Measurements from ENCODE around the gene GRAMD1A. TPM values are rescaled to one million over a fixed set of nuclear protein-coding genes. Genes with fewer than 3 reads are reported as not detected.

Gene GRAMD1A
- total RNA-seq, 1 donor from 2014 or later: 67.4 TPM

- FAIRE-seq (no peak), DNase-seq (ENCODE audit: low read depth) (no peak)
- peaks cover 2% of the 10 kb centered on the region for H3K27me3 ChIP-seq (ENCODE audit: insufficient read depth, low read length)
- H3K4me3 ChIP-seq (ENCODE audit: insufficient read depth, low read depth, low read length): no peak overlapping the region
- H3K4me1 Mint-ChIP-seq (ENCODE audit: low read depth, unreplicated experiment): no peaks in the 10 kb centered on the region
- no peak overlapping the region for H3K4me2 ChIP-seq (ENCODE audit: low read length)
- TF ChIP-seq EZH2 (IDR thresholded peaks at IDR 0.05; ENCODE audit: insufficient read depth, low read length) (no peak), CTCF (IDR thresholded peaks at IDR 0.05; ENCODE audit: insufficient read depth, low read depth, low read length) (no peak)
- H3K9me3 Mint-ChIP-seq (ENCODE audit: unreplicated experiment): no peaks in the 10 kb centered on the region
- H3K4me3 Mint-ChIP-seq (ENCODE audit: unreplicated experiment): no peak overlapping the region
- H3K27me3 Mint-ChIP-seq (ENCODE audit: low read depth, unreplicated experiment): peaks cover 34% of the 10 kb centered on the region
- H3K27ac Mint-ChIP-seq (ENCODE audit: unreplicated experiment): no peak overlapping the region
- H3K79me2 ChIP-seq (ENCODE audit: insufficient read depth, low read length): no peaks in the 10 kb centered on the region
- peaks cover 3% of the 10 kb centered on the region for H3K4me1 ChIP-seq (ENCODE audit: insufficient read depth, low read length)
- no peak overlapping the region for H3K9ac ChIP-seq (ENCODE audit: low read length)
- H2AFZ ChIP-seq (ENCODE audit: low read depth, low read length): no peak overlapping the region
- peaks cover 3% of the 10 kb centered on the region for H3K36me3 Mint-ChIP-seq (ENCODE audit: low read depth, unreplicated experiment)
- no peaks in the 10 kb centered on the region for H3K9me3 ChIP-seq (ENCODE audit: insufficient read depth, low read depth, low read length)
- no peak overlapping the region for H3K27ac ChIP-seq (ENCODE audit: low read depth, low read length)
- no peaks in the 10 kb centered on the region for H3K36me3 ChIP-seq (ENCODE audit: insufficient read depth, low read length)
- H4K20me1 ChIP-seq (ENCODE audit: insufficient read depth, low read length): no peaks in the 10 kb centered on the region
Measured at GRCh38 chr19:35042056-35042730, 42.1 kb downstream of the GRAMD1A start.

- Mint-ChIP-seq H3K27me3 (ENCODE audit: low read depth, unreplicated experiment) (peaks cover 35% of the 10 kb centered on the region), H3K27ac (ENCODE audit: unreplicated experiment) (no peak overlapping the region), H3K4me3 (ENCODE audit: unreplicated experiment) (no peak overlapping the region), H3K4me1 (ENCODE audit: low read depth, unreplicated experiment) (no peaks in the 10 kb centered on the region), H3K36me3 (ENCODE audit: low read depth, unreplicated experiment) (peaks cover 2% of the 10 kb centered on the region), H3K9me3 (ENCODE audit: unreplicated experiment) (no peaks in the 10 kb centered on the region)
- Histone ChIP-seq H3K9ac (ENCODE audit: low read length) (no peak overlapping the region), H3K4me3 (ENCODE audit: insufficient read depth, low read depth, low read length) (no peak overlapping the region), H4K20me1 (ENCODE audit: insufficient read depth, low read length) (no peaks in the 10 kb centered on the region), H3K36me3 (ENCODE audit: insufficient read depth, low read length) (no peaks in the 10 kb centered on the region), H2AFZ (ENCODE audit: low read depth, low read length) (no peak overlapping the region), H3K4me2 (ENCODE audit: low read length) (no peak overlapping the region), H3K27ac (ENCODE audit: low read depth, low read length) (no peak overlapping the region), H3K9me3 (ENCODE audit: insufficient read depth, low read depth, low read length) (no peaks in the 10 kb centered on the region), H3K27me3 (ENCODE audit: insufficient read depth, low read length) (peaks cover 2% of the 10 kb centered on the region), H3K79me2 (ENCODE audit: insufficient read depth, low read length) (no peaks in the 10 kb centered on the region), H3K4me1 (ENCODE audit: insufficient read depth, low read length) (peaks cover 3% of the 10 kb centered on the region)
- FAIRE-seq (no peak), DNase-seq (ENCODE audit: low read depth) (no peak)
- no peak for TF ChIP-seq CTCF (IDR thresholded peaks at IDR 0.05; ENCODE audit: insufficient read depth, low read depth, low read length)
- no peak for TF ChIP-seq EZH2 (IDR thresholded peaks at IDR 0.05; ENCODE audit: insufficient read depth, low read length)
Measured at GRCh38 chr19:35042954-35043604, 43.0 kb downstream of the GRAMD1A start.

GRCh38 chr19:35043906-35044305 lies 43.8 kb downstream of the GRAMD1A start:
- FAIRE-seq: no peak

More at GRCh38 chr19:35043906-35044305, 43.8 kb downstream of the GRAMD1A start:
- Mint-ChIP-seq H3K36me3 (ENCODE audit: low read depth, unreplicated experiment) (peaks cover 2% of the 10 kb centered on the region), H3K4me3 (ENCODE audit: unreplicated experiment) (no peak overlapping the region), H3K9me3 (ENCODE audit: unreplicated experiment) (no peaks in the 10 kb centered on the region), H3K27ac (ENCODE audit: unreplicated experiment) (no peak overlapping the region), H3K27me3 (ENCODE audit: low read depth, unreplicated experiment) (peaks cover 36% of the 10 kb centered on the region), H3K4me1 (ENCODE audit: low read depth, unreplicated experiment) (no peaks in the 10 kb centered on the region)
- no peak overlapping the region for H3K9ac ChIP-seq (ENCODE audit: low read length)
- TF ChIP-seq EZH2 (IDR thresholded peaks at IDR 0.05; ENCODE audit: insufficient read depth, low read length) (no peak), CTCF (IDR thresholded peaks at IDR 0.05; ENCODE audit: insufficient read depth, low read depth, low read length) (no peak)
- no peaks in the 10 kb centered on the region for H3K79me2 ChIP-seq (ENCODE audit: insufficient read depth, low read length)
- H3K27ac ChIP-seq (ENCODE audit: low read depth, low read length): no peak overlapping the region
- H3K27me3 ChIP-seq (ENCODE audit: insufficient read depth, low read length): peaks cover 2% of the 10 kb centered on the region
- H3K4me2 ChIP-seq (ENCODE audit: low read length): no peak overlapping the region
- H3K9me3 ChIP-seq (ENCODE audit: insufficient read depth, low read depth, low read length): no peaks in the 10 kb centered on the region
- H4K20me1 ChIP-seq (ENCODE audit: insufficient read depth, low read length): no peaks in the 10 kb centered on the region
- H2AFZ ChIP-seq (ENCODE audit: low read depth, low read length): no peak overlapping the region
- H3K4me3 ChIP-seq (ENCODE audit: insufficient read depth, low read depth, low read length): no peak overlapping the region
- DNase-seq (ENCODE audit: low read depth): no peak
- no peaks in the 10 kb centered on the region for H3K36me3 ChIP-seq (ENCODE audit: insufficient read depth, low read length)
- H3K4me1 ChIP-seq (ENCODE audit: insufficient read depth, low read length): peaks cover 3% of the 10 kb centered on the region

Measured in astrocyte (in vitro differentiated cells and primary cell).